HG03442 (cell line): ENCODE measurements around the gene KLHL11.
A peak's percentile ranks its signal among the peaks of the same experiment; 100 is the strongest.

ENCODE experiments used
- ATAC-seq: cut with Tn5 transposase; IDR thresholded peaks from one replicate; pipeline ENCODE4 v1.9.1; 2021; ENCODE audit warnings: mild to moderate bottlenecking, moderate library complexity; ENCODE audit not compliant: unreplicated experiment

KLHL11 gene

DNA sequence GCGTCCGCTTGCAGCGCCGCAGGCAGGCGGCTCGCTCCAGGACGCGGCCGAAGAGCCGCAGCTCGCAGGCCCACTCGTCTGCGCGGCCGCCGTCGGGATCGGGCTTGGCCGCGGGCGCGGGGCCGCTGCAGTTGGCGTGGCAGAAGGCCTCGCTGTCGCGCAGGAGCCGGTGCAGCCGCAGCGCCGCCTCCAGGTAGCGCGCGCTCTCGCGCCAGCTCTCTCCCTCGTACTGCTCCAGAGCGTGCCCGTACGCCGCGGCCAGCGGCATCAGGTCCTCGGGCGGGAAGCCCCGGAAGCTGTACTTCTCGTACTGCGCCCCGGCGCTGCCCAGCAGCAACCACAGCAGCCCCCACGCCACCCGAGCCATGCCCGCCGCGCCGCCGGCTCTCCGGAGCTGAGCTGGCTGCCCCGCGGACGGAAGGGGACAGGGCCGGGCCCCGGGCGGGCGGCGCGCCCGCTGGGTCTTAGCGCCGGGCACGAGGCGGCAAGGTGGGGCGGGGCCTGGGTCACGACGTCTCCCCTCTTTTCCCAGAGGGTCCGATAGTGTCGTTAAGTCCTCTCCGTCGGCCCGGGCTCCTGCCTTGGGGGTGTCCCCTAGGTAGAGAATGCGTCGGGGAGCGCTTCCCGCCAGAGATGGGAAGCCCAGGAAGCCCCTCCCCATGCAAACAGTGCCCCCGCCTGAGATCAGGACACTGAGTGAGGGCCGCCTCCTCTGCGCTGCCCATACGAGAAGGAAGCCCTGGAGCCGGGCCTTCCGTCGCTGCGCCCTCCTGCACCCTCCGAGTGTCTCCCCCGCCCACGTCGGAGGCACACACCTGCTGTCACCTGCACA, 53.5 kb downstream of the KLHL11 start, which contains the start of gene P3H4:
TSS of gene P3H4 (minus strand) at position 401 of the 832 bp plus-strand sequence. CDS start at position 367, 34 bp downstream.
- ATAC-seq = peak; percentile 72

DNA sequence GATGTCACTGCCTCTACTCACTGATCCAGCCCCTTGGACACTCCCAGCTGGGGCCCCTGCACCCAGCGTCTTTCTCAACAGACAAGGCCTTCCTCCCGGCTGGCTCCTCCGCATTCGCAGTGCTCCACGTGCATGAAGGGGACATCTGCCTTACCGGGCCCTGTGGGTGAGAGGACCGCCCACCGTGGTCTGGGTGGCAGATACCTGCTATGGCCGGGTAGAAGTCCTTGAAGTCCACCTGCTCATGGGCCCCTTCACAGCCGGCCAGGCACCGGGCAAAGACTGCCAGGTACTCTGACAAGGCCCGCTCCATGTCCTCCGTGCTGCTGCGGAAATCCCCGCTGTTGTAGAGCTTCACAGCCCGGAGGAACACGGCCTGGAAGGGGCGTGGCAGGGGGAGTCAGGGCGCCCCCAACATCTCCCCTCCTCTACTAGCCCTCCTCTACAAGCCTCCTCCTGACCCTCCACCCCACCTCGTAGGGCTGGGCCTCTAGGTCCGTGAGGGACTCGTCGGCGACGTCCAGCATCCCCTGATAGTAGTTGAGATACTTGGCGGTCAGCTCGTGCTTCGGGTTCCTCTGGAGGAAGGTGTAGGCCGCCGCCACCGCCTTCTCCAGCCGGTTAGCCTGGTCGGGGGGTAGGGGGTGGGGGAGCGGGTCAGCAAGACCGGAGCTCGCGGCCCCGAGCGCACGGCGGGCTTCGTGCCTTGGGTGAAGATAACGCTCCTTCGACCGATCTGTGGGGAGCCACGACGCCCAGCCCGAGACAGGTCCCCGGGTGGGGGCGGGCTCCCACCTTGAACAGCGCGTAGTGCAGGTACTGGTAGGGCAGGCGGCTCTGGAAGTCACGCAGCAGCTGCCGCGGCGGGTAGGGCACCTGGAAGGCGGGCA, 54.3 kb downstream of the KLHL11 start:
- ATAC-seq = no peak

DNA sequence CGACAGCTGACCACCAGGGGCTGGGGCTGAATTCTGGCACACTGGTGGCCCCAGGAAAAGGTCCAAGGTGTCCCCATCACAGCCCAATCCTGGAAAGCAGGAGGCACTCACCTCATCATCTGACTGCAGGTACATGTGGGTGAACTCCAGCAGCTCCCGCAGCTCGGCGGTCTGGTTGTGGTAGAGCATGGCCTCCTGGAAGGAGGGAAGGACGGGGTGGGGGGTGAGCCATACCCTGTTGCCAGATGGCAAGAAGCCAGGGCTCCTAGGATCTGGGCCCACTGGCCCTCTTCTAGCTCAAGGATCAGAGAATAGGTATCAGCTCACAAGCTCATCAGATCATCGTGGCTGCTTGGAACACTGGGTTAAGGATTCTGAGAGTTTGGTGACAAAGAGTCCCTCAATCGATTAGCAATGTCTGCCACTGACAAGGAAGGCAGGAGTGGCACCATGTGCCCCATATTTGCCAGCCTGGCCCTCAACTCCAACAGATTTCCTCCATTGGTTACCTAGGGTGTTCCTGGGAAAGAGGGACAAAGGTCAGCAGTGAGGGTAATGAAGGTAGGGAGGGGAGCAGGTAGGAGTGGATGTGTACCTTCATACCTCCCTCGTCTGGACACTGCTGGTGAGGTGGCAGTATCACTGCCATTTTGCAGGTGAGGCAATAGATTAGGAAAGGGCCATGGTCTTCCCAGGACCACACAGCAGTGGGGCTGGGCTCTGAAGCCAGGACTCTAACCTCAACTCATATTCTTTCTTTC, 58.4 kb downstream of the KLHL11 start:
- no peak for ATAC-seq
